ENCODE results near the gene STOX1. TPM values are rescaled to one million over a fixed set of nuclear protein-coding genes. Genes with fewer than 3 reads are reported as not detected.
A peak's percentile ranks its signal among the peaks of the same experiment; 100 is the strongest.

STOX1 gene
- total RNA-seq, 1 donor from 2014 or later = 53.9 TPM

DNA sequence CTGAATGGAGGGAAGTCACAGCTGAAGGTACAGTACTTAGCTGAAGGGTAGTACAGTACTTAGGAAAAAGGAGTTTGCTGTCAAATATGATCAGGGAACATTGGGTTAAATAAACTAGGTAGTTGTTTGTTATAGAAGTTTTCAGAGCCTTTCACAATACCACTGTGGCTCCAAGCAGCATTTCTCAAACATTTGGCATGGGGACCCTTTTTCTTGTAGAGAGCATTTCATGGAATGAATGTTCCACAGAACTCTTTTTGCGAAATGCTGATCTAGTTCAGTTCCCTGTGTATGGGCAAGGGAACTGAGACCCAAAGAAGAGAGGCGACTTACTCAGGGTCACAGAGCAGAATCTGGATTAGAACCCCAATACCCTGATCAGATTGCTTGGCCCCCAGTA, 42.3 kb downstream of the STOX1 start:
- Histone ChIP-seq H3K9me3 (ENCODE audit: low read depth) (no peaks in the 10 kb centered on the region), H3K27me3 (no peaks in the 10 kb centered on the region), H4K20me1 (ENCODE audit: low read depth) (no peaks in the 10 kb centered on the region), H3K36me3 (no peaks in the 10 kb centered on the region), H3K79me2 (ENCODE audit: low read depth) (peaks cover 23% of the 10 kb centered on the region), H3K27ac (peak overlapping the region; percentile 99), H3K4me2 (peak overlapping the region; percentile 20), H3K4me1 (peaks cover 43% of the 10 kb centered on the region), H3F3A (ENCODE audit: low read depth) (peaks cover 46% of the 10 kb centered on the region), H3K9ac (no peak overlapping the region), H3K4me3 (no peak overlapping the region), H2AFZ (replicated peaks) (no peak overlapping the region)
- no peak for TF ChIP-seq EZH2phosphoT487 (IDR thresholded peaks at IDR 0.05)
- TF ChIP-seq EZH2 (IDR thresholded peaks at IDR 0.05) = no peak
- TF ChIP-seq, protein P1, sequence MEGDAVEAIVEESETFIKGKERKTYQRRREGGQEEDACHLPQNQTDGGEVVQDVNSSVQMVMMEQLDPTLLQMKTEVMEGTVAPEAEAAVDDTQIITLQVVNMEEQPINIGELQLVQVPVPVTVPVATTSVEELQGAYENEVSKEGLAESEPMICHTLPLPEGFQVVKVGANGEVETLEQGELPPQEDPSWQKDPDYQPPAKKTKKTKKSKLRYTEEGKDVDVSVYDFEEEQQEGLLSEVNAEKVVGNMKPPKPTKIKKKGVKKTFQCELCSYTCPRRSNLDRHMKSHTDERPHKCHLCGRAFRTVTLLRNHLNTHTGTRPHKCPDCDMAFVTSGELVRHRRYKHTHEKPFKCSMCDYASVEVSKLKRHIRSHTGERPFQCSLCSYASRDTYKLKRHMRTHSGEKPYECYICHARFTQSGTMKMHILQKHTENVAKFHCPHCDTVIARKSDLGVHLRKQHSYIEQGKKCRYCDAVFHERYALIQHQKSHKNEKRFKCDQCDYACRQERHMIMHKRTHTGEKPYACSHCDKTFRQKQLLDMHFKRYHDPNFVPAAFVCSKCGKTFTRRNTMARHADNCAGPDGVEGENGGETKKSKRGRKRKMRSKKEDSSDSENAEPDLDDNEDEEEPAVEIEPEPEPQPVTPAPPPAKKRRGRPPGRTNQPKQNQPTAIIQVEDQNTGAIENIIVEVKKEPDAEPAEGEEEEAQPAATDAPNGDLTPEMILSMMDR (IDR thresholded peaks at IDR 0.05) = no peak
- Mint-ChIP-seq H3K4me1 (peaks cover 41% of the 10 kb centered on the region), H3K4me3 (no peak overlapping the region), H3K27me3 (ENCODE audit: insufficient read depth, low read depth) (no peaks in the 10 kb centered on the region), H3K36me3 (peaks cover 14% of the 10 kb centered on the region), H3K27ac (peak overlapping the region; percentile 3), H3K9me3 (peaks cover 28% of the 10 kb centered on the region)
- no peak for DNase-seq (ENCODE audit: low spot score)

DNA sequence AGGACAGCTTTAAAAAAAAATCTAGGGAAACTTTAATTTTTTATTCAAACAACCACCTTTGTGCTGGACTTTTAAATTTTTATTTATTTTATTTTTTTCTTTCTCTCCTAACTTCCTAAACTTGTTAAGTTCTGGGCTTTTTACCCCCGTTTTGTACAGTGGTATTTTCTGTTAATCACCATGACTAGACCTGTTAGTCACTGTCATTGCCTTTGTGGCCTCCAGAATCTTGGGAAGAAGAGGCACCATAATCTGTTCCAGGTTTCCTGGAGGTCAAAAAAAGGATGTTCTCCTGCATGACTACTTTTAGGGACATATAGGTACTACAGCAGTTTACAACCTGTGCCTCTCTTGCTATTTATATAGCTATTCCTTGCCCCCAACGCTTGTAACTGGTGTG, 42.7 kb downstream of the STOX1 start:
- no peak overlapping the region for H3K4me3 ChIP-seq
- no peak overlapping the region for H3K9ac ChIP-seq
- no peaks in the 10 kb centered on the region for H3K36me3 ChIP-seq
- TF ChIP-seq EZH2 (IDR thresholded peaks at IDR 0.05) = no peak
- no peak for TF ChIP-seq EZH2phosphoT487 (IDR thresholded peaks at IDR 0.05)
- H3K79me2 ChIP-seq (ENCODE audit: low read depth) = peaks cover 24% of the 10 kb centered on the region
- Mint-ChIP-seq H3K9me3 (peaks cover 25% of the 10 kb centered on the region), H3K4me3 (no peak overlapping the region), H3K27me3 (ENCODE audit: insufficient read depth, low read depth) (no peaks in the 10 kb centered on the region), H3K4me1 (peaks cover 42% of the 10 kb centered on the region), H3K36me3 (peaks cover 12% of the 10 kb centered on the region), H3K27ac (no peak overlapping the region)
- H3K27me3 ChIP-seq = no peaks in the 10 kb centered on the region
- peaks cover 48% of the 10 kb centered on the region for H3F3A ChIP-seq (ENCODE audit: low read depth)
- H3K9me3 ChIP-seq (ENCODE audit: low read depth) = no peaks in the 10 kb centered on the region
- H3K27ac ChIP-seq = peak overlapping the region; percentile 99
- peak overlapping the region; percentile 75 for H3K4me2 ChIP-seq
- H2AFZ ChIP-seq (replicated peaks) = no peak overlapping the region
- peaks cover 43% of the 10 kb centered on the region for H3K4me1 ChIP-seq
- no peak for DNase-seq (ENCODE audit: low spot score)
- H4K20me1 ChIP-seq (ENCODE audit: low read depth) = no peaks in the 10 kb centered on the region

DNA sequence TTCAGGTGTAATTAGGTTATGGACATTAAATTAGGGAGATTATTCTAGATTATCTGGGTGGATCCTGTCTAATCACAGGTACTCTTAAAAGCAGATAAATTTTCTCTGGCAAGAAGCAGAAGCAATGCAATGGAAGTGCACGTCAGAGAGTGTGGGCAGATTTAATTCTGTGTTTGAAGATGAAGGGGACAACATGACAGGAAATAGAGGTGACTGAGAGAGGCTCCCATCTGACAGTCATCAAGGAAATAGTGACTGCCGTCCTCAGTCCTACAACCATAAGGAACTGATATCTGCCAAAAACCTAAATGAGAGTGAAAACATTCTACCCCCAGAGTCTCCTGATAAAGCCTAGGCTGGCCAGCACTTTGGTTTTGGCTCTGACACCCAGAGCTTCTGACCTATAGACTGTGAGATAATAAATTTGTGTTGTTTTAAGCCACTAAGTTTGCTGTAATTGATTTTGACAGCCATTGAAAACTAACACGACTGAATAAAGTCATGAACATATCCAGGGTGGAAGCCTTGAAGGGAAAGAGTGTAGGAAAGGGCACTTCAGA, 43.3 kb downstream of the STOX1 start:
- peaks cover 12% of the 10 kb centered on the region for H3K36me3 Mint-ChIP-seq
- peaks cover 25% of the 10 kb centered on the region for H3K9me3 Mint-ChIP-seq
- Histone ChIP-seq H3K9ac (no peak overlapping the region), H3K9me3 (ENCODE audit: low read depth) (no peaks in the 10 kb centered on the region), H3K4me1 (peaks cover 49% of the 10 kb centered on the region), H2AFZ (replicated peaks) (no peak overlapping the region), H4K20me1 (ENCODE audit: low read depth) (no peaks in the 10 kb centered on the region), H3K4me3 (peak overlapping the region; percentile 20), H3K79me2 (ENCODE audit: low read depth) (peaks cover 28% of the 10 kb centered on the region), H3F3A (ENCODE audit: low read depth) (peaks cover 53% of the 10 kb centered on the region), H3K27ac (peak overlapping the region; percentile 99), H3K27me3 (no peaks in the 10 kb centered on the region), H3K36me3 (no peaks in the 10 kb centered on the region), H3K4me2 (peak overlapping the region; percentile 75)
- no peaks in the 10 kb centered on the region for H3K27me3 Mint-ChIP-seq (ENCODE audit: insufficient read depth, low read depth)
- no peak for TF ChIP-seq EZH2 (IDR thresholded peaks at IDR 0.05)
- TF ChIP-seq, protein P1 (IDR thresholded peaks at IDR 0.05) = no peak
- TF ChIP-seq EZH2phosphoT487 (IDR thresholded peaks at IDR 0.05) = no peak
- no peak for DNase-seq (ENCODE audit: low spot score)
- peaks cover 43% of the 10 kb centered on the region for H3K4me1 Mint-ChIP-seq
- H3K4me3 Mint-ChIP-seq = no peak overlapping the region
- H3K27ac Mint-ChIP-seq = peak overlapping the region; percentile 93

DNA sequence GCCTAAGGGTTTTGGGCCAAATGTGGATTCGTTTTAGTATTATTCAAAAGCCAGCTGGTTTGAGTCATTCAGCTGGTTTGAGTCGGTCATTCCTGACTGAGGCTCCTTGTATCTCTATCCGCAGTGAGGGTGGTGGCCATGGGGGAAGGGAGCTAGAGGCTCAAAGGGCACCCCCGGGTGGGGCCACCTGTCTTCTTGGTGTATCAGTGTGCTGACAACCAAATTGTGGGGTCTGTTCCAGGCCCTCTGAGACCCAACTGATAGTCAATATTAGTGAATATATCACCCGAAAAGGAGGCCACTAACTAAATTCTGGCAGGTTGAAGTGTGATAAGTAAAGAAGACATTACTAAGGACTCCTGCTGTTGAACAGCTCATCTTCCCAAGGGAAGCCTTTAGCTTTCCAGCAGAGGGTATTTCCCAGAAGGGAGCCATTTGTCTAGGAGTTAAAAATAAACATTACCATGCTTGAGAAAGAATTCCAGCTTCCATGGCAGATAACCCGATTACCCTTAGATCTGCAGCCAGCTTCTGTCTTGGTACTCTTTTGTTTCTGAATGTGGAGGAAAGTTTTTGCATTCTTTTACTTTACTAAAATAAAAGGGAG, 43.9 kb downstream of the STOX1 start:
- Histone ChIP-seq H3K9me3 (ENCODE audit: low read depth) (no peaks in the 10 kb centered on the region), H4K20me1 (ENCODE audit: low read depth) (no peaks in the 10 kb centered on the region), H2AFZ (replicated peaks) (no peak overlapping the region), H3K4me3 (peak overlapping the region; percentile 20), H3K79me2 (ENCODE audit: low read depth) (peaks cover 28% of the 10 kb centered on the region), H3K27me3 (no peaks in the 10 kb centered on the region), H3K4me1 (peaks cover 51% of the 10 kb centered on the region), H3K9ac (no peak overlapping the region), H3K27ac (peak overlapping the region; percentile 99), H3K4me2 (peak overlapping the region; percentile 75), H3K36me3 (no peaks in the 10 kb centered on the region), H3F3A (ENCODE audit: low read depth) (peaks cover 58% of the 10 kb centered on the region)
- peak; percentile 88 for DNase-seq (ENCODE audit: low spot score)
- TF ChIP-seq, protein P1 (IDR thresholded peaks at IDR 0.05) = no peak
- TF ChIP-seq EZH2 (IDR thresholded peaks at IDR 0.05) (no peak), EZH2phosphoT487 (IDR thresholded peaks at IDR 0.05) (peak; percentile 32)
- peaks cover 22% of the 10 kb centered on the region for H3K9me3 Mint-ChIP-seq
- peaks cover 12% of the 10 kb centered on the region for H3K36me3 Mint-ChIP-seq
- peaks cover 48% of the 10 kb centered on the region for H3K4me1 Mint-ChIP-seq
- H3K27me3 Mint-ChIP-seq (ENCODE audit: insufficient read depth, low read depth) = no peaks in the 10 kb centered on the region
- peak overlapping the region; percentile 93 for H3K27ac Mint-ChIP-seq
- peak overlapping the region; percentile 48 for H3K4me3 Mint-ChIP-seq
